ENCODE data around the gene INSC.

The INSC gene

DNA sequence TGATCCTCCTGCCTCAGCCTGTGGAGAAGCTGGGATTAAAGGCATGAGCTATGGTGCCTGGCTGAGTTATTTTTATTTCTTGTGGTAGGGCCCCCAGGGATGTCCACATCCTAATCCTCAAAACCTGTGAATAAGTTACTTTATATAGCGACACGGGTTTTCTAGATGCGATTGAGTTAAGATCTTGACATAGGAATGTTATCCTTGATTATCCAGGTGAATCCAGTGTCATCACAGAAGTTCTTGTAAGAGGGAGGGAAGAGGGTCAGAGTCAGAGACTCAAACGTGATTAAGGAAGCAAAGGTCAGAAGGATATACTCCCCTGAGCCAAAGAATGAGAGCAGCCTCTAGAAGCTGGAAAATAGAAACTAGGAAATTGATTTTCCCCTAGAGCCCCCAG is 117.8 kb downstream of the INSC start:
- Histone ChIP-seq H3K27ac (ENCODE audit: extremely low read depth, low read depth, low read length) (no peak overlapping the region), H3K4me3 (ENCODE audit: low read depth, low read length) (no peak overlapping the region), H3K9me3 (ENCODE audit: control insufficient read depth, insufficient read depth, low read depth, low read length) (no peaks in the 10 kb centered on the region), H3K36me3 (ENCODE audit: control insufficient read depth in 2 of 2, insufficient read depth in 1 of 2, low read length in 2 of 2) (no peaks in the 10 kb centered on the region), H3K4me1 (ENCODE audit: control insufficient read depth, insufficient read depth, low read length) (no peaks in the 10 kb centered on the region)
- TF ChIP-seq ZNF555 (tag by site-specific recombination; conservative IDR thresholded peaks at IDR 0.05) (no peak), ZNF138 (tag by site-specific recombination; IDR thresholded peaks at IDR 0.05; ENCODE audit: borderline replicate concordance) (no peak), RBAK (tag by site-specific recombination; IDR thresholded peaks at IDR 0.05) (no peak), ZNF175 (tag by site-specific recombination; IDR thresholded peaks at IDR 0.05) (no peak), ZNF510 (tag by site-specific recombination; IDR thresholded peaks at IDR 0.05; ENCODE audit: insufficient replicate concordance) (no peak), ZNF157 (tag by site-specific recombination; IDR thresholded peaks at IDR 0.05) (no peak), ZBTB8A (tag by site-specific recombination; IDR thresholded peaks at IDR 0.05) (no peak), ZNF121 (tag by site-specific recombination; IDR thresholded peaks at IDR 0.05) (no peak), ZFP37 (tag by site-specific recombination; IDR thresholded peaks at IDR 0.05) (no peak), ZNF311 (tag by site-specific recombination; IDR thresholded peaks at IDR 0.05; ENCODE audit: borderline replicate concordance) (no peak), ZNF571 (tag by site-specific recombination; IDR thresholded peaks at IDR 0.05) (no peak), ZNF133 (tag by site-specific recombination; IDR thresholded peaks at IDR 0.05) (no peak)
- TF ChIP-seq, protein P1, sequence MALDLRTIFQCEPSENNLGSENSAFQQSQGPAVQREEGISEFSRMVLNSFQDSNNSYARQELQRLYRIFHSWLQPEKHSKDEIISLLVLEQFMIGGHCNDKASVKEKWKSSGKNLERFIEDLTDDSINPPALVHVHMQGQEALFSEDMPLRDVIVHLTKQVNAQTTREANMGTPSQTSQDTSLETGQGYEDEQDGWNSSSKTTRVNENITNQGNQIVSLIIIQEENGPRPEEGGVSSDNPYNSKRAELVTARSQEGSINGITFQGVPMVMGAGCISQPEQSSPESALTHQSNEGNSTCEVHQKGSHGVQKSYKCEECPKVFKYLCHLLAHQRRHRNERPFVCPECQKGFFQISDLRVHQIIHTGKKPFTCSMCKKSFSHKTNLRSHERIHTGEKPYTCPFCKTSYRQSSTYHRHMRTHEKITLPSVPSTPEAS (tag by site-specific recombination; IDR thresholded peaks at IDR 0.05): no peak
- TF ChIP-seq, protein P2, sequence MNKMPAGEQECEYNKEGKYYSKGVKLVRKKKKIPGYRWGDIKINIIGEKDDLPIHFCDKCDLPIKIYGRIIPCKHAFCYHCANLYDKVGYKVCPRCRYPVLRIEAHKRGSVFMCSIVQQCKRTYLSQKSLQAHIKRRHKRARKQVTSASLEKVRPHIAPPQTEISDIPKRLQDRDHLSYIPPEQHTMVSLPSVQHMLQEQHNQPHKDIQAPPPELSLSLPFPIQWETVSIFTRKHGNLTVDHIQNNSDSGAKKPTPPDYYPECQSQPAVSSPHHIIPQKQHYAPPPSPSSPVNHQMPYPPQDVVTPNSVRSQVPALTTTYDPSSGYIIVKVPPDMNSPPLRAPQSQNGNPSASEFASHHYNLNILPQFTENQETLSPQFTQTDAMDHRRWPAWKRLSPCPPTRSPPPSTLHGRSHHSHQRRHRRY (tag by site-specific recombination; IDR thresholded peaks at IDR 0.05): no peak
- TF ChIP-seq, protein P3, sequence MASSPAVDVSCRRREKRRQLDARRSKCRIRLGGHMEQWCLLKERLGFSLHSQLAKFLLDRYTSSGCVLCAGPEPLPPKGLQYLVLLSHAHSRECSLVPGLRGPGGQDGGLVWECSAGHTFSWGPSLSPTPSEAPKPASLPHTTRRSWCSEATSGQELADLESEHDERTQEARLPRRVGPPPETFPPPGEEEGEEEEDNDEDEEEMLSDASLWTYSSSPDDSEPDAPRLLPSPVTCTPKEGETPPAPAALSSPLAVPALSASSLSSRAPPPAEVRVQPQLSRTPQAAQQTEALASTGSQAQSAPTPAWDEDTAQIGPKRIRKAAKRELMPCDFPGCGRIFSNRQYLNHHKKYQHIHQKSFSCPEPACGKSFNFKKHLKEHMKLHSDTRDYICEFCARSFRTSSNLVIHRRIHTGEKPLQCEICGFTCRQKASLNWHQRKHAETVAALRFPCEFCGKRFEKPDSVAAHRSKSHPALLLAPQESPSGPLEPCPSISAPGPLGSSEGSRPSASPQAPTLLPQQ (tag by site-specific recombination; IDR thresholded peaks at IDR 0.05): no peak
- TF ChIP-seq, protein P4, sequence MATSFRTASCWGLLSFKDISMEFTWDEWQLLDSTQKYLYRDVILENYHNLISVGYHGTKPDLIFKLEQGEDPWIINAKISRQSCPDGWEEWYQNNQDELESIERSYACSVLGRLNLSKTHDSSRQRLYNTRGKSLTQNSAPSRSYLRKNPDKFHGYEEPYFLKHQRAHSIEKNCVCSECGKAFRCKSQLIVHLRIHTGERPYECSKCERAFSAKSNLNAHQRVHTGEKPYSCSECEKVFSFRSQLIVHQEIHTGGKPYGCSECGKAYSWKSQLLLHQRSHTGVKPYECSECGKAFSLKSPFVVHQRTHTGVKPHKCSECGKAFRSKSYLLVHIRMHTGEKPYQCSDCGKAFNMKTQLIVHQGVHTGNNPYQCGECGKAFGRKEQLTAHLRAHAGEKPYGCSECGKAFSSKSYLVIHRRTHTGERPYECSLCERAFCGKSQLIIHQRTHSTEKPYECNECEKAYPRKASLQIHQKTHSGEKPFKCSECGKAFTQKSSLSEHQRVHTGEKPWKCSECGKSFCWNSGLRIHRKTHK (tag by site-specific recombination; IDR thresholded peaks at IDR 0.05): no peak
- TF ChIP-seq, protein P5, sequence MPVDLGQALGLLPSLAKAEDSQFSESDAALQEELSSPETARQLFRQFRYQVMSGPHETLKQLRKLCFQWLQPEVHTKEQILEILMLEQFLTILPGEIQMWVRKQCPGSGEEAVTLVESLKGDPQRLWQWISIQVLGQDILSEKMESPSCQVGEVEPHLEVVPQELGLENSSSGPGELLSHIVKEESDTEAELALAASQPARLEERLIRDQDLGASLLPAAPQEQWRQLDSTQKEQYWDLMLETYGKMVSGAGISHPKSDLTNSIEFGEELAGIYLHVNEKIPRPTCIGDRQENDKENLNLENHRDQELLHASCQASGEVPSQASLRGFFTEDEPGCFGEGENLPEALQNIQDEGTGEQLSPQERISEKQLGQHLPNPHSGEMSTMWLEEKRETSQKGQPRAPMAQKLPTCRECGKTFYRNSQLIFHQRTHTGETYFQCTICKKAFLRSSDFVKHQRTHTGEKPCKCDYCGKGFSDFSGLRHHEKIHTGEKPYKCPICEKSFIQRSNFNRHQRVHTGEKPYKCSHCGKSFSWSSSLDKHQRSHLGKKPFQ (tag by site-specific recombination; IDR thresholded peaks at IDR 0.05): no peak
- TF ChIP-seq, protein P6, sequence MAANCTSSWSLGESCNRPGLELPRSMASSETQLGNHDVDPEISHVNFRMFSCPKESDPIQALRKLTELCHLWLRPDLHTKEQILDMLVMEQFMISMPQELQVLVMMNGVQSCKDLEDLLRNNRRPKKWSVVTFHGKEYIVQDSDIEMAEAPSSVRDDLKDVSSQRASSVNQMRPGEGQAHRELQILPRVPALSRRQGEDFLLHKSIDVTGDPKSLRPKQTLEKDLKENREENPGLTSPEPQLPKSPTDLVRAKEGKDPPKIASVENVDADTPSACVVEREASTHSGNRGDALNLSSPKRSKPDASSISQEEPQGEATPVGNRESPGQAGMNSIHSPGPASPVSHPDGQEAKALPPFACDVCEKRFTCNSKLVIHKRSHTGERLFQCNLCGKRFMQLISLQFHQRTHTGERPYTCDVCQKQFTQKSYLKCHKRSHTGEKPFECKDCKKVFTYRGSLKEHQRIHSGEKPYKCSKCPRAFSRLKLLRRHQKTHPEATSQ (tag by site-specific recombination; IDR thresholded peaks at IDR 0.05): no peak
- ChIA-PET POLR2A (no interaction called here), CTCF (interaction anchor here (1.5 kb wide), 1 partner anchor 45 kb away, joined by 3 read pairs; no protein-coding TSS in a partner anchor)

Measured in HEK293 (cell line).